Liver (tissue), 9 donors: Measurements from ENCODE around the gene GLI2. TPM values are rescaled to one million over a fixed set of nuclear protein-coding genes. Genes with fewer than 3 reads are reported as not detected.

Experiments used
- DNase-seq: peaks from one replicate; pipeline ENCODE4 v3.0.0-alpha.2; 2017; ENCODE audit warnings: low spot score
- H3K27ac ChIP-seq, 2 donors: one replicate each; pipeline ENCODE4 v1.7.0; 2013; ENCODE audit warnings: inconsistent platforms in 2 of 2, low read length in 2 of 2, control low read depth in 1 of 2, low read depth in 1 of 2, mild to moderate bottlenecking in 1 of 2
- H3K27me3 ChIP-seq, 4 donors: one replicate each; pipeline versions ENCODE4 v1.6.1 to v1.7.0; 2013; ENCODE audit warnings: low read length in 3 of 4, inconsistent platforms in 1 of 4, mild to moderate bottlenecking in 1 of 4, moderate library complexity in 1 of 4; ENCODE audit not compliant: control insufficient read depth in 4 of 4, insufficient read depth in 4 of 4
- H3K36me3 ChIP-seq, 4 donors: one replicate each; pipeline versions ENCODE4 v1.6.1 to v1.7.0; 2013; ENCODE audit warnings: low read length in 3 of 4, mild to moderate bottlenecking in 3 of 4, low read depth in 1 of 4, moderate library complexity in 1 of 4; ENCODE audit not compliant: control insufficient read depth in 4 of 4, insufficient read depth in 3 of 4
- H3K4me1 ChIP-seq, 4 donors: one replicate each; pipeline versions ENCODE4 v1.6.1 to v1.7.0; 2013; ENCODE audit warnings: low read length in 3 of 4, mild to moderate bottlenecking in 3 of 4, moderate library complexity in 1 of 4; ENCODE audit not compliant: control insufficient read depth in 4 of 4, insufficient read depth in 4 of 4
- H3K4me3 ChIP-seq, 3 donors: one replicate each; pipeline versions ENCODE4 v1.6.1 to v1.7.0; 2013; ENCODE audit warnings: low read length in 3 of 3, control low read depth in 1 of 3, low read depth in 1 of 3, mild to moderate bottlenecking in 1 of 3
- H3K9ac ChIP-seq, 2 donors: one replicate each; pipeline ENCODE4 v1.7.0; 2013; ENCODE audit warnings: low read length in 2 of 2, mild to moderate bottlenecking in 2 of 2, moderate library complexity in 2 of 2, control low read depth in 1 of 2, low read depth in 1 of 2
- H3K9me3 ChIP-seq, 4 donors: one replicate each; pipeline versions ENCODE4 v1.6.1 to v1.7.0; 2013; ENCODE audit warnings: low read length in 3 of 4; ENCODE audit not compliant: control insufficient read depth in 4 of 4
- ATF3 ChIP-seq: IDR thresholded peaks from 2 replicates; pipeline ENCODE4 v1.6.1; 2016; ENCODE audit warnings: antibody characterized with exemption
- CTCF ChIP-seq: fragments of 150-350 bp; IDR thresholded peaks from 2 replicates; pipeline ENCODE4 v1.5.1; 2017; ENCODE audit warnings: improper control_type of control experiment, low read depth, low read length; ENCODE audit not compliant: missing input control
- EGR1 ChIP-seq, 2 donors: IDR thresholded peaks; 2 replicates each; pipeline ENCODE4 v1.6.1; 2016 to 2018; ENCODE audit warnings: antibody characterized with exemption in 2 of 2, low read depth in 2 of 2
- FOXA2 ChIP-seq: IDR thresholded peaks from 2 replicates; pipeline ENCODE4 v1.6.1; 2016; ENCODE audit warnings: antibody characterized with exemption
- GABPA ChIP-seq, 2 donors: IDR thresholded peaks in 1 of 2; conservative IDR thresholded peaks in 1 of 2; 2 replicates each; pipeline ENCODE4 v1.6.1; 2016; ENCODE audit warnings: antibody characterized with exemption in 2 of 2, mild to moderate bottlenecking in 1 of 2, moderate library complexity in 1 of 2
- HNF4A ChIP-seq, 2 donors: conservative IDR thresholded peaks; 2 replicates each; pipeline ENCODE4 v1.6.1; 2016; ENCODE audit warnings: antibody characterized with exemption in 2 of 2, mild to moderate bottlenecking in 2 of 2
- HNF4G ChIP-seq: IDR thresholded peaks from 2 replicates; pipeline ENCODE4 v1.6.1; 2016; ENCODE audit warnings: antibody characterized with exemption
- NR2F2 ChIP-seq: IDR thresholded peaks from 2 replicates; pipeline ENCODE4 v1.6.1; 2016; ENCODE audit warnings: antibody characterized with exemption
- RAD21 ChIP-seq, 2 donors: IDR thresholded peaks; 2 replicates each; pipeline ENCODE4 v1.6.1; 2016; ENCODE audit warnings: antibody characterized with exemption in 2 of 2, mild to moderate bottlenecking in 2 of 2
- REST ChIP-seq: IDR thresholded peaks from 2 replicates; pipeline ENCODE4 v1.6.1; 2016; ENCODE audit warnings: antibody characterized with exemption, mild to moderate bottlenecking
- RXRA ChIP-seq, 2 donors: IDR thresholded peaks; 2 replicates each; pipeline ENCODE4 v1.6.1; 2017 to 2018; ENCODE audit warnings: antibody characterized with exemption in 2 of 2, mild to moderate bottlenecking in 1 of 2
- SP1 ChIP-seq: IDR thresholded peaks from 2 replicates; pipeline ENCODE4 v1.6.1; 2018; ENCODE audit warnings: antibody characterized with exemption, mild to moderate bottlenecking
- TAF1 ChIP-seq: conservative IDR thresholded peaks from 2 replicates; pipeline ENCODE4 v1.6.1; 2016; ENCODE audit warnings: antibody characterized with exemption, mild to moderate bottlenecking
- ZBTB33 ChIP-seq: IDR thresholded peaks from 2 replicates; pipeline ENCODE4 v1.6.1; 2016; ENCODE audit warnings: antibody characterized with exemption
- WGBS: extraction: QIAGEN DNeasy Blood & Tissue Kit; methylation state at CpG from one replicate; pipeline ENCODE4 v1.1.7; 2013; 5-methylcytosine and 5-hydroxymethylcytosine counted together
- polyA plus RNA-seq, 2 donors: library from polyadenylated mRNA; stranded (reverse) in 1 of 2; unstranded in 1 of 2; fragments of 200-250 nt in 1 of 2; fragments of >200 nt in 1 of 2; fragmentation: Nextera tagmentation in 1 of 2; extraction: Ambion mirVana in 1 of 2; gene quantifications; one replicate each; pipeline versions ENCODE4 v1.2.1 to v1.2.3, GENCODE V29; 2013 to 2015
- total RNA-seq, 2 donors: library from RNA; depleted of rRNA; stranded (reverse); fragments of >200 nt; gene quantifications; one replicate each; pipeline ENCODE4 v1.2.3, GENCODE V29; 2014
- donor health status: healthy.
- donor health status: healthy.
- donor health status: healthy.
- donor health status: healthy.
- donor health status: healthy.

The GLI2 gene
- total and polyA plus RNA-seq, 4 donors, result 0.04 to 0.16 (median 0.11) TPM

GRCh38 chr2:120745420-120746111, 9.9 kb downstream of the GLI2 start:
- no peak overlapping the region for H3K9ac ChIP-seq
- no peak overlapping the region for H3K27ac ChIP-seq
- DNase-seq, result no peak
- no peak for TF ChIP-seq NR2F2
- no peak for TF ChIP-seq RXRA (IDR thresholded peaks at IDR 0.05)
- no peak for TF ChIP-seq HNF4G
- TF ChIP-seq FOXA2, result no peak
- no peak for TF ChIP-seq CTCF
- no peak for TF ChIP-seq HNF4A (conservative IDR thresholded peaks at IDR 0.05)
- H3K36me3 ChIP-seq, result no peaks in the 10 kb centered on the region
- WGBS, result 92% methylated on average over 6 of the region's 6 CpGs
- no peaks in the 10 kb centered on the region for H3K9me3 ChIP-seq
- H3K4me1 ChIP-seq, result peaks cover 3 to 7% (median 4%) of the 10 kb centered on the region in 4 donors
- peaks cover 0 to 12% (median 2%) of the 10 kb centered on the region in 4 donors for H3K27me3 ChIP-seq
- H3K4me3 ChIP-seq, result no peak overlapping the region

GRCh38 chr2:120746144-120746543, 10.5 kb downstream of the GLI2 start:
- TF ChIP-seq GABPA (IDR thresholded peaks at IDR 0.05 in 1 of 2, conservative IDR thresholded peaks at IDR 0.05 in 1 of 2) (no peak), ATF3 (no peak), EGR1 (IDR thresholded peaks at IDR 0.05; ENCODE audit: low read depth in 2 of 2) (no peak), RXRA (IDR thresholded peaks at IDR 0.05) (no peak), SP1 (no peak), ZBTB33 (no peak), FOXA2 (no peak), HNF4G (no peak), TAF1 (no peak), CTCF (no peak), REST (no peak), NR2F2 (no peak), RAD21 (IDR thresholded peaks at IDR 0.05) (no peak)
- no peak overlapping the region for H3K9ac ChIP-seq
- H3K4me3 ChIP-seq, result no peak overlapping the region
- DNase-seq, result no peak
- 81% methylated on average over 4 of the region's 4 CpGs for WGBS
- no peaks in the 10 kb centered on the region for H3K36me3 ChIP-seq
- no peak overlapping the region for H3K27ac ChIP-seq
- no peaks in the 10 kb centered on the region for H3K9me3 ChIP-seq
- H3K27me3 ChIP-seq, result peaks cover 0 to 12% (median 0%) of the 10 kb centered on the region in 4 donors
- peaks cover 3 to 7% (median 4%) of the 10 kb centered on the region in 4 donors for H3K4me1 ChIP-seq
